Right hindlimb (tissue), 1 donor: ENCODE data around the gene TK2.
"Not testable (repeated sequence)": the region's sequence is repeated elsewhere in the genome, so short reads cannot be mapped to it uniquely, and the experiment has no call there.

Experiments used
- DNase-seq: peaks from one replicate; pipeline ENCODE4 v3.0.0-alpha.2; 2018

The TK2 gene

GRCh38 chr16:66502020-66502913 is 47.7 kb downstream of the TK2 start:
- DNase-seq = no peak

GRCh38 chr16:66501563-66501962 is 48.4 kb downstream of the TK2 start:
- not testable (repeated sequence) for DNase-seq

DNA sequence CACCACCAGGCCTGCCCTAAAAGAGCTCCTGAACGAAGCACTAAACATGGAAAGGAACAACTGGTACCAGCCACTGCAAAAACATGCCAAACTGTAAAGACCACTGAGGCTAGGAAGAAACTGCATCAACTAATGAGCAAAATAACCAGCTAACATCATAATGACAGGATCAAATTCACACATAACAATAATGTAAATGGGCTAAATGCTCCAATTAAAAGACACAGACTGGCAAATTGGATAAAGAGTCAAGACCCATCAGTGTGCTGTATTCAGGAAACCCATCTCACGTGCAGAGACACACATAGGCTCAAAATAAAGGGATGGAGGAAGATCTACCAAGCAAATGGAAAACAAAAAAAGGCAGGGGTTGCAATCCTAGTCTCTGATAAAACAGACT is 52.0 kb downstream of the TK2 start:
- not testable (repeated sequence) for DNase-seq

GRCh38 chr16:66496226-66496625 is 53.7 kb downstream of the TK2 start:
- DNase-seq = not testable (repeated sequence)

- no peak for DNase-seq
Observed at GRCh38 chr16:66495440-66495839, 54.5 kb downstream of the TK2 start.

- no peak for DNase-seq
Observed at GRCh38 chr16:66494916-66495315, 55.0 kb downstream of the TK2 start.

DNA sequence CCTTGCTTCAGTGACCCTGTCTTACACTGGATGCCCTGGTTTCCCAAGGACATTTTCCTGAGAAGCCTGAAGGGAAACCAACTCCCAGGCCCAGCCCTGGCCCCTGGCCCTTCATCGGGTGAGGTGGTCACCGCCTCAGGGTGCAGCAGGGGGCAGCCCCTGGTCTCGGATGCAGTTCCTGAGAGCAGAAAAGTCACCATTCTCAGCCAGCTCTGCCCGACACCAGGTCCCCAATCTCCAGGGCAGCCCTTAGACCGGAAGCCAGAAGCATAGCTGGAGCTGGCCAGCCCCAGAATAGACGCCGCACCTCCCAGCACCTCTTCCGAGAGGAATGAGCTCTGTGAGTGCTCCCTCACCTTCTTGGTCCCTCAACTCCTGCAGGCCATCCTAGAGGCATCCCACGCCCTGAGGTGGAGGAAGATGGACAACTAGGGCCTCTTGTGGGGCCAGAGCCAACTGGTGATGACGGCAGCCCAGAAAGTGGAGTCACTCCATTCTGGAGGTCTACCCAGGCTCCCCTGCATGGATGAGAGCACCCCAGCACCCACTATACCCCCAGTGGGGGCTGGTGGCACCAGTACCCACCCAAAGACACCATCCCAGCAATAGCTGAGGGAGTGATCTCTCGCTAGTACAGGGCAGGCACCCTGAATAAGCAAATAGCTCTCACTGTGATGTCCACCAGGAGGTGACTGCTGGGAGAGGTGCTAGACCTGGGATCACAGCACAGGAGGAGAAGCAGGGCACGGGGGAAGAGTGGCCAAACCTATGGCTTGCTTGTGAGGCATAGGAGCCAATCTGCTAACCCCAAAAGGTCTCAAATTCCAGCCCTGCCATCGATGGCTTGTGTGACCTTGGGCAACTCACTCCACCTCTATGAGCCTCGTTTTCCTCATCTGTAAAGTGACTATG is 56.2 kb downstream of the TK2 start:
- no peak for DNase-seq

DNA sequence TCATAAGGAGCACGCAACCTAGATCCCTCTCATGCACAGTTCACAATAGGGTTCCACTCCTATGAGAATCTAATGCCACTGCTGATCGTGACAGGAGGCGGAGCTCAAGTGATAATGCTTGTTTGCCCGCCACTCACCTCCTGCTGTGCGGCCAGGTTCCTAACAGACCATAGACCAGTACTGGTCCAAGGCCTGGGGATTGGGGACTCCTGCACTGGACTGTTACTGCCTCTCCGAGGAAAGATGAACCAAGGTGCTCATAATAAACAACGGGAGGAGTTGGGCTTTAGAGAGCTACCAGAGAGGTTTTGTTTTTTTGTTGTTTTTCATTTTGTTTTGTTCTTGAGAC is 58.2 kb downstream of the TK2 start:
- no peak for DNase-seq

DNA sequence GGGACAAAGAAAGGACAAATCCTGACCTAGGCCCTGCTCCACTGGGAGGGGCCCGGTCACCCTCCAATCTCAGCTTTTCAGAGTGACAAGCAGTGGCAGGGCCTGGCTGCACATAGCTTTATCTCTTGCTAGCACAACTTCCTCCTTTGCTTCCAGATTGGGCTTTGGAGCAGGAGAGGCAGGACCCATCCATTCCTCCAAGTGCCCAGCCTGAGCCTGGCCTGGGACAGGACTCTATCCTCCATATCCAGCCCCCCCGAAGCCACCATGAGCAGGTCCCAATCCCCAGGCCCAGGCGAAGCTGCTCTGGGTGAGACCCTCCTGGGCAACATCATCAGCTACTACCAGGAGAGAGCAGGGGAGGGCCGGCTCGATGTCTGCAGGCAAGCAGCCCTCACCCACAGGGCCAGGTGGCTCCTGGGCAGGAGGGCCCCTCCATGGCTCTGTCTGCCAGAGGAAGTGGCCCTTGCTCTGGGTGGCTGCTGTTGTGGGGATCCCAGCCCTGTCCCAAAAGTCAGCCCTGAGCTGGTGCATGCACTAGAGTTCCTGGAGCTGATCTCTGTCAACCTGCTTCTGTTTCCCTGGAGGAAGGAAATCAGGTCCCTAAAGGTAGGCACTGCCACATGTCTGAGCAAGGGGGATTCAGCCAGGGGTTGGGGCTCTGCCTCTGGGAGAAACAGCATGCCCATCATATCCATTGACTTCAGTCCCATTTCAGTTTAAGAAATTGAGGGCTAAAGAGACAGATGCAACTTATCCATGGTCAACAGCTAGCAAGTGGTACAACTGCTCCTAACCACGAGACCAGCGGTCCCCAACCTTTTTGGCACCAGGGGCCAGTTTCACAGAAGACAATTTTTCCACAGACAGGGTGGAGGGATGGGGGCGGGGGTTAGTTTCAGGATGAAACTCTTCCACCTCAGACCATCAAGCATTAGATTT is 58.9 kb downstream of the TK2 start:
- no peak for DNase-seq

DNA sequence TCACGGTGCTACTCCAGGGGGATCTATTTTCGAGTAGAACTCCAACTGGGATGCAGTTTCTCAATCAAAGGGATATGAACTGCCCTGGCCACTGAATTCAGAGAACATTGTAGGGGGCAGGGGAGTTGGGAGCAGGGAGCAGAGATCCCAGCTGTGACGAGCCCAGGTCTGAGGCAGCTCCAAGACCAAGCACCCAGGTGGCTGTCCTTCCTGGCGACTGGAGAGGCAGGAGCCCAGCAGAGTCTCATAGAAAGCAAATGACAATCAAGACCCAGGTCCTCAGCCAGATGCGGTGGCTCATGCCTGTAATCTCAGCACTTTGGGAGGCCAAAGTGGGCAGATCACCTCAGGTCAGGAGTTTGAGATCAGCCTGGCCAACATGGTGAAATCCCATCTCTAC is 60.1 kb downstream of the TK2 start:
- DNase-seq = no peak

DNA sequence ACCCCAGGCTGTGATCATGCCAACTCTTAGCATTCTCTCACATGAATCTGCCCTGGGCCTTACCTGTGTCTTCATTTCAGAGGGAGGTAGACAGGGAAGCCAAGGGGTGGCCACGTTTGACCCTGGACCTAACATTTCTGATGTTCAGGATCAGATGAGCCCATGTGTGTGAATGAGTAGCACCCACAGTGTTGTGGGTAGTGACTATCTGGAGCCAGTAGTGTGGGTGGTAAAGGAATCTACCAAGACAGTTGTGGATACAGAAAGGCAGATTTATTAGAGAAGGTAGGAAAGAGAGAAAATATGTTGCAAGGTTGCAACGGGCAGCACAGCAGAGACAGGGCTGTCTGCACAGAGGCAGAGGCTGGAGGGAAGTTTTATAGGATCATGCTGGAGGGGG is 60.5 kb downstream of the TK2 start:
- no peak for DNase-seq

- DNase-seq = no peak
Observed at GRCh38 chr16:66488505-66488904, 61.4 kb downstream of the TK2 start.

DNA sequence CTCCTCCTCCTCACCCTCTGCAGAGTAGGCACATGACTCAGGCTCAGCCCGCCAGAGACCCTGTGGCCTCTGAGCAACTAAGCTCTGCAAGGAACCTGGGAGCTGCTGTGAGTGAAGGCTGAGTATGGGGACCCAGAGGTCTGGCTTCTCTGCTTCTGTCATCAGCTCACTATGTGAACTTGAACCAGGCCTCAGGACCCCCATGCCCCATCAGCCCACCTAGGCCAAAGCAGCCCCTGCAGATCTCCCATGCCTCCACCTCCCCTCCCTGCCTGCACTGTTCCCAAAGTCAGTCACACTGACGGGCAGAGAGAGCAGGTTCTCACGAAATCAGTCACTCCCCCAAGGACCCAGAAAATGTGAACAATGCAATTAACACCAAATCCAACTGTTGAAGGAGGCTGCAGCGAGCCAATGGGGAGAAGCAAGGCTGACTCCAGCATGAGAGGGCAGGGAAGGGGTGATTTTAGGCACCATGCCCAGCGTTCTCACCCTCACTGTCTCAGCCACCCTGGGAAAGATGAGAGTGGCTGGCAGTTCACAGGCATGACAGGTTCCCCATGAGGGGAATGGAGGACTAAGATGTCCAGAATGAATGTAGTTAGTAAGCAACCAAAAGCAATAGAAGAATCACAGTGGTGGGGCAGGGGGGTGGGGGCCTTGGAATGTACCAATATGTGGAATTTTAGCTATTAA is 62.2 kb downstream of the TK2 start:
- no peak for DNase-seq

DNA sequence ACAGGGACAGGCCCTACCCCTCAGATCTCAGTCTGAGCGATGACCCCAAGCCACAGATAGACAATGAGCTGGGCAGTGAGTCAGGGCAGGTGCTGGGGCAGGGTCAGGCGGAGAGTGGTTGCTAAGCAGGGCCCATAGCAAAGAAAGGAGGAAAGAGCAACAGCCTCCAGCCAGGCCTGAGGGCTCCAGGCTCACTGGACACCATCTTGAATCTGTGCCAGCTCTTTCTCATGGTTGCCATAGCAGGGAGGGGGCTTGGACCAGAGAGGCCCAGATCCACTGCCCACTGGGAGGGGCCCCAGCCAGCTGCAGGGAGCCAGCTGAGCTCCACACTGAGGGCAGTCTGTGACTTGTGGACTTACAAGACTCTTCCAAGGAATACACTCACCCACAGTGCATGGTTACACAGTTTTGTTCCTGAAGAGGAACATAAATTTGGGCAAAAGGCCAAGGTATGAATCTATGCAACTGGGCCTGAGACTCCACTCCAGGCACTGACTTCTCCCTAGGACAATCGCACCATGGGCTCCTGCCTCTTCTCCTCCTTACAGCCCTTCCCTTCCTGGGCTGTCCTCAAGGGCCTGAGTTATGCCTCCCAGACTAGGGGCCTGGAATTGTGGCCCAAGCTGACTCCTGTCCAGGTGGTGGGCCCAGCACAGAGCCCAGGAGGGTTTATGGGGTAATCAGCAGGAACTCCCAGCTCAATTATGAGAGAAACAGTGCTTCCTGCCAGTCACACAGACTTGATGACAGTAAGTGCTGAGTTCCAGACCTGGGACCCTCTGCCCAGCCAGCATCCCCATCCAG is 62.9 kb downstream of the TK2 start:
- DNase-seq = peak; percentile 76

GRCh38 chr16:66486199-66486772 is 63.6 kb downstream of the TK2 start:
- no peak for DNase-seq

GRCh38 chr16:66485376-66485775 is 64.5 kb downstream of the TK2 start:
- no peak for DNase-seq

- no peak for DNase-seq
Observed at GRCh38 chr16:66484453-66485213, 65.3 kb downstream of the TK2 start.

- peak; percentile 85 for DNase-seq
Observed at GRCh38 chr16:66483689-66484452, 66.1 kb downstream of the TK2 start.

DNA sequence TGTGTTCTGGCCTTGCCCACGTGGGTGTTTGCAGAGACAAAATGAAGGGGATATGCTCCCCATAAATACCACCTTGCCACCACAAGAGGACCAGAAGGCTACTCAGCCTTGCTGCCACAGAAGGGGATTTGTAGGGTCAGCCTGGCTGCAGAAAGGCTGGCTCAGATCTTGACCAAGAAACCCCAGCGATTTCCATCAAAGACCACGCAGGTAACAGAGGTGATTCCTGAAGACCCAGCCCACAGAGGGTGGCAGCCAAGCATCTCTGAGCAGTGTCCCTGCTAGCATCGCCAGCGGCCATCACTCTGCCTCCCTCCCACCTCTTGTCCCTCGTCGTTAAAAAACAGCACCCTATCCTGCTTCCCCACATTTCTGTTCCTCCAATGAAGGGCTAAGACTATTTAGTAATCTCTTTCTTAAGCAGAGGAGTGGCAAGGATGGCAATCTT is 68.0 kb downstream of the TK2 start:
- DNase-seq = no peak
